Fibroblast of skin of right quadriceps (primary cell): ENCODE data around the gene XPC.
"Not testable (repeated sequence)": the region's sequence is repeated elsewhere in the genome, so short reads cannot be mapped to it uniquely, and the experiment has no call there.

Experiments used
- DNase-seq: peaks from one replicate; pipeline ENCODE4 v3.0.0-alpha.2; 2013

Gene XPC

GRCh38 chr3:14117468-14118399 is 60.7 kb downstream of the XPC start:
- DNase-seq, result no peak

DNA sequence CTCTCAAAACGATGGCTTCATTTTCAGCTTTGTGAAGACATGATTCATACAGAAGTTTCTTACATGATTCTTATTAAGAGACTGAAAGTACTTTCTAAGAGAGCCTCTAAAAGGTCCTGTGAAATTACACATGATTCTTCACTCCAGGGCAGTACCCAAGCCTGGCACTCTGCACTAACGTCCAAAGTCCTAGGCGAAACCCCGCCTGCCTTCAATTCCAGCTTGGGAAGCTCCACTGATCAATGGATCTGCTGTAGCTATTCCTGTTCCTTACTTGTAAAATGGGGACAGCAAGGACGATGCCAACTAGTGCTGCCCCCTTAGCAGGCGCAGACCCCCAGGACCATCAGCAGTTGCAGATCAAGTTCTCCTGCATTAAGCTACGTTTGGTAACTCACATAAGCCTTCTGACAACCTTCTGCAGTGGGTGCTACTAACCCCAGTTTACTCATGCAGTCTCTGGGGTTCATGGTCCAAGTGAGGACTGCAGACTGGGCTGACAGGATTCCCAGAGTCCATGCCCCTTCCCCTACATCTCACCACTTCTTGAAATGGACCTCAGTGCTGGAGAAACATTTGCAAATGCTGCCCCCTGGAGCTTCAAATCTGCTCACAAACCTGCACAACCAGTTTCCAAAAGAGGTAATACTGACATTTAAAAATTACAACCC is 64.3 kb downstream of the XPC start:
- no peak for DNase-seq

DNA sequence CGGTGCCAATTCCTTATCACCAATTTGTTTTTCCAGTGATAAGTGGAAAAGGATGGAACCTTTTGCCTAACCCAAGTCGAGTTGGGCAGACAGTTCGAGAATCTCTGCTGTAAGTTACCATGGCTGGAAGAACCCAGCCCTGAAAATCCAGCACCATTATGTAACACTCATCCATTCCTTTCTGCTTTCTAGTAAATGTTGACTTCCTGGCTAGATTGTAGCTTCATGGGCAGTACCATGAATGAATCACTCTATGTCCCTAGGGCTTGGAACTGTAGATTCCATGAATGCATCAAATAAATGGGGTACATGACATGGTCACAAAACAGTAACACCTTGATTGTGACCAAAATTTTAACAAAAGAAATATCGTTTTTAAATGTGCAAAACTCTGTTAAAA is 67.7 kb downstream of the XPC start:
- DNase-seq, result no peak

DNA sequence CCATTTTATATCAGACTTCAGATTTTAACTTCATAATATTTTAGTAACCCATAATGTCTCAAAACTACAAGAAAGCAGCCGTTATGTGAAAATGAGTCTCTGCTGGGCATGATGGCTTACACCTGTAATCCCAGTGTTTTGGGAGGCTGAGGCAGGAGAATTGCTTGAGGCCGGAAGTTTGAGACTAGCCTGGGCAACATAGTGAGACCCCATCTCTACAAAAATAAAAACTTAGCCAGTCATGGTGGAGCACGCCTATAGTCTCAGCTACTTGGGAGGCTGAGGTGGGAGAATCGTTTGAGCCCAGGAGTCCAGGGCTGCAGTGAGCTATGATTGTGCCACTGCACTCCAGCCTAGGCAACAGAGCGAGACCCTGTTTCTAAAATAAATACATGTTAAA is 68.6 kb downstream of the XPC start:
- DNase-seq, result not testable (repeated sequence)

DNA sequence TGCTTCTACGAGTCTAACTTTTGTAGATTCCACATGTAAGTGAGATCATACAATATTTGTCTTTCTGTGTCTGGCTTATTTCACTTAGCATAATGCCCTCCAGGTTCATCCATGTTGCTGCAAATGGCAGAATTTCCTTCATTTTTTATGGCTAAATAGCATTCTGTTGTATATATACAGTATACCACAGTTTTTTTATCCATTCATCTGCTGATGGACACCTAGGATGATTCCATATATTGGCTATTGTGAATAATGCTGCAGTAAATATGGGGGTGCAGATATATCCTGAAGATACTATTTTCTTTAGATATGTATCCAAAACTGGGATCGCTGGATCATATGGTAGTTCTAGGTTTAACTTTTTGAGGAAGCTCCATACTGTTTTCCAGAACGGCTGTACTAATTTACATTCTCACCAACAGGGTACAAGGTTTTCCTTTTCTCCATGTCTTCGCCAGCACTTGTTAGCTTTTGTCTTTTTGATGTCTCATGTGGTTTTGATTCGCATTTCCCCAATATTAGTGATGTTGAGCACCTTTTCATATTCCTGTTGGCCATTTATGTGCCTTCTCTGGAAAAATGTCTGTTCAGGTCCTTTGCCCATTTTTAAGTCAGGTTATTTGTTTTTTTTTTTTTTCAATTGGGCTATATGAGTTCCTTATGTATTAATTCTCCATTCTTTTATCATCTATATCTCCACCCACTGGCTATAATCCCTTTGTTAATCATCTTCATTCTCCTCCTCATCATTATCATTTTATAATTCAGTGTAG is 80.6 kb downstream of the XPC start:
- DNase-seq, result no peak

DNA sequence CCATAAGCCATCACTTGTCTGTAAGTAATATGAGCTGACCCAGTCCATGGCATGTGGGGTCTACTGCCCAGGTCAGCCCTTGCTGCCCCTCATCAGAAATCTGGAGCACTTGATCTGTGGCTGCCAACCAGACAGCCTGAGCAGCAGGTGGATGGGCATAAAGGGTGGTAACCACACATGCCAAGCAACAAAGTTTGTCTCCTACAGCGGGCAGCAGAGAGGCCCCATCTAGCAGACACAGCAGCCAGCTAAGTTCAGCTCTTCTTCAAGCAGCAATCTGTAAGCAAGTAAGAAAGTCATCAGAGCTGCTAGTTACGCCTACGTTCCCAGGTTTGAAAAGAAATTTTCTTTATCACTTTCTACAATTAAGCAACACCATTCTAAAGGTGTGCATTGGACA is 81.7 kb downstream of the XPC start:
- DNase-seq, result no peak
